GM12878 (cell line): ENCODE data around the gene SCYGR5. TPM values are rescaled to one million over a fixed set of nuclear protein-coding genes. Genes with fewer than 3 reads are reported as not detected.

ENCODE experiments used
- ATAC-seq: fragments of 200-7000 bp; cut with Tn5 transposase; 3 replicates; pipeline ENCODE4 v1.9.1; 2020; ENCODE audit warnings: mild to moderate bottlenecking, moderate library complexity
- BruUV-seq: library from RNA; stranded (reverse); fragments of 400-500 nt; replicated peaks from 2 replicates; lab custom pipeline; 2021; lab: Mats Ljungman, UMichigan
- CTCF ChIA-PET: fragments of 300-600 bp; sonication (Branson Sonifier 250); formaldehyde crosslinking; extraction: SDS; loops from one replicate; lab custom pipeline; 2021; ENCODE audit warnings: inconsistent platforms; lab: Yijun Ruan, JAX
- POLR2A ChIA-PET: fragments of 350-600 bp; formaldehyde crosslinking; extraction: SDS; loops from one replicate; lab custom pipeline; 2021; ENCODE audit warnings: inconsistent platforms; lab: Charles Lee
- RAD21 ChIA-PET: fragments of 300-600 bp; sonication (Branson Sonifier 250); formaldehyde crosslinking; loops from one replicate; lab custom pipeline; 2023; ENCODE audit warnings: antibody characterized with exemption; ENCODE audit not compliant: unreplicated experiment; lab: Charles Lee
- SMC1A ChIA-PET: fragments of 300-600 bp; sonication (Branson Sonifier 250); formaldehyde crosslinking; loops from one replicate; lab custom pipeline; 2023; ENCODE audit not compliant: unreplicated experiment, uncharacterized antibody; lab: Charles Lee
- DNase-seq: peaks from one replicate; pipeline ENCODE4 v3.0.0-alpha.2; 2011; ENCODE audit warnings: low read depth, low spot score
- FAIRE-seq: peaks from 3 replicates; lab custom pipeline; 2011; peaks lifted over from hg19 to GRCh38; lab: Jason Lieb, UNC
- H2AFZ ChIP-seq: 2 replicates; pipeline ENCODE4 v1.6.0; 2011; ENCODE audit warnings: low read depth, low read length, control low read depth; ENCODE audit not compliant: control insufficient read depth
- H3K27ac ChIP-seq: 2 replicates; pipeline ENCODE4 v1.5.1; 2011; ENCODE audit warnings: control low read depth; ENCODE audit not compliant: control insufficient read depth, insufficient read depth
- H3K27me3 ChIP-seq, 2 experiments: replicated peaks in 1 of 2; 2 replicates each; pipeline versions ENCODE4 v1.6.0 to v1.6.1; 2011; ENCODE audit warnings: low read length in 1 of 2; ENCODE audit not compliant: control insufficient read depth in 2 of 2, insufficient read depth in 2 of 2
- H3K36me3 ChIP-seq, 2 experiments: 2 replicates each; pipeline ENCODE4 v1.5.1; 2011; ENCODE audit warnings: low read length in 1 of 2; ENCODE audit not compliant: control insufficient read depth in 2 of 2, insufficient read depth in 2 of 2
- H3K4me1 ChIP-seq: 2 replicates; pipeline ENCODE4 v1.6.1; 2011; ENCODE audit warnings: mild to moderate bottlenecking, low read length, moderate library complexity, mixed read lengths; ENCODE audit not compliant: control insufficient read depth, insufficient read depth
- H3K4me2 ChIP-seq: 2 replicates; pipeline ENCODE4 v1.6.0; 2011; ENCODE audit warnings: control low read depth; ENCODE audit not compliant: control insufficient read depth, insufficient read depth
- H3K4me3 ChIP-seq: fragments of 200-600 bp; sonication (generic); 2 replicates; pipeline ENCODE4 v1.5.1; 2016
- H3K79me2 ChIP-seq: 2 replicates; pipeline ENCODE4 v1.6.0; 2011; ENCODE audit warnings: low read length; ENCODE audit not compliant: control insufficient read depth, insufficient read depth
- H3K9ac ChIP-seq: 2 replicates; pipeline ENCODE4 v1.8.0; 2011; ENCODE audit warnings: low read length, control low read depth, mixed read lengths; ENCODE audit not compliant: control insufficient read depth, insufficient read depth
- H3K9me3 ChIP-seq: replicated peaks from 3 replicates; pipeline ENCODE4 v1.5.1; 2011; ENCODE audit warnings: mild to moderate bottlenecking, low read length; ENCODE audit not compliant: control insufficient read depth, insufficient read depth
- H4K20me1 ChIP-seq: 2 replicates; pipeline ENCODE4 v1.6.0; 2011; ENCODE audit not compliant: control insufficient read depth, insufficient read depth
- BACH1 ChIP-seq: fragments of 450-650 bp; IDR thresholded peaks from 2 replicates; pipeline ENCODE4 v1.6.1; 2017; ENCODE audit warnings: mild to moderate bottlenecking, borderline replicate concordance
- BMI1 ChIP-seq: fragments of 450-650 bp; IDR thresholded peaks from 2 replicates; pipeline ENCODE4 v1.6.1; 2016; ENCODE audit warnings: mild to moderate bottlenecking, moderate library complexity, borderline replicate concordance
- CBFB ChIP-seq: IDR thresholded peaks from 2 replicates; pipeline ENCODE4 v1.6.1; 2016; ENCODE audit warnings: antibody characterized with exemption, low read depth
- CBX5 ChIP-seq: sonication (generic); IDR thresholded peaks from 2 replicates; pipeline ENCODE4 v1.6.1; 2016; ENCODE audit warnings: low read depth, moderate library complexity, mild to moderate bottlenecking, inconsistent platforms
- HCFC1 ChIP-seq: fragments of 150-350 bp; IDR thresholded peaks from 2 replicates; pipeline ENCODE4 v1.6.1; 2014; ENCODE audit warnings: low read length
- HDAC6 ChIP-seq: fragments of 200-600 bp; sonication (generic); IDR thresholded peaks from one replicate; pipeline ENCODE4 v1.8.0; 2017; ENCODE audit warnings: antibody characterized with exemption; ENCODE audit not compliant: unreplicated experiment
- IRF4 ChIP-seq: IDR thresholded peaks from 2 replicates; pipeline ENCODE4 v1.6.1; 2011; ENCODE audit warnings: low read depth, low read length
- SKIL ChIP-seq: fragments of 450-650 bp; IDR thresholded peaks from 2 replicates; pipeline ENCODE4 v1.6.1; 2017; ENCODE audit warnings: mild to moderate bottlenecking, low read depth, inconsistent platforms; ENCODE audit not compliant: poor library complexity, severe bottlenecking
- SP1 ChIP-seq: IDR thresholded peaks from one replicate; pipeline ENCODE4 v1.6.1; 2011; ENCODE audit warnings: low read depth, low read length
- SUZ12 ChIP-seq: fragments of 200-600 bp; sonication (generic); IDR thresholded peaks from one replicate; pipeline ENCODE4 v1.6.1; 2018; ENCODE audit warnings: antibody characterized with exemption, mild to moderate bottlenecking; ENCODE audit not compliant: unreplicated experiment
- TBL1XR1 ChIP-seq: IDR thresholded peaks from 2 replicates; pipeline ENCODE4 v1.6.1; 2012; ENCODE audit warnings: low read depth, low read length, improper control_type of control experiment
- ZNF24 ChIP-seq: fragments of 450-650 bp; IDR thresholded peaks from 2 replicates; pipeline ENCODE4 v1.6.1; 2017; ENCODE audit warnings: antibody characterized with exemption, mild to moderate bottlenecking
- WGBS: methylation state at CpG from one replicate; pipeline ENCODE4 v1.1.6; 2016; ENCODE audit warnings: low lambda C conversion rate; ENCODE audit not compliant: insufficient replicate concordance, insufficient coverage; ENCODE audit errors: missing lambda C conversion rate; 5-methylcytosine and 5-hydroxymethylcytosine counted together
- in situ Hi-C: fragments of 300-500 bp; cut with MboI; formaldehyde crosslinking; loops from 9 replicates; pipeline ENCODE4 v1.14.3; 2018; ENCODE audit warnings: mixed read lengths
- intact Hi-C: fragments of 100-400 bp; cut with micrococcal nuclease; formaldehyde crosslinking; loops from one replicate; pipeline ENCODE4 v1.14.2; 2022; ENCODE audit not compliant: unreplicated experiment
- polyA plus RNA-seq, 11 experiments: library from polyadenylated mRNA; depleted of rRNA in 4 of 11; unstranded in 6 of 11; stranded (reverse) in 5 of 11; fragments of >200 nt; fragmentation: Nextera tagmentation in 4 of 11; fragmentation: Illumina TruSeq in 1 of 11; extraction: Ambion mirVana in 4 of 11; extraction: Trizol in 1 of 11; gene quantifications; 1 replicate in 1 of 11; 2 replicates in 10 of 11; pipeline versions ENCODE4 v1.2.1 to v1.2.3, GENCODE V29; 2011 to 2016; ENCODE audit warnings: inconsistent platforms in 2 of 11, missing spikeins in 2 of 11, low read depth in 1 of 11
- total RNA-seq, 4 experiments: library from RNA; depleted of rRNA in 3 of 4; stranded (reverse); fragments of >200 nt in 3 of 4; fragmentation: Illumina TruSeq in 1 of 4; extraction: Trizol in 1 of 4; gene quantifications; 2 replicates each; pipeline versions ENCODE4 v1.2.1 to v1.2.3, GENCODE V29; 2013 to 2021
- TF ChIP-seq, protein P1 (sequence below): fragments of 450-650 bp; IDR thresholded peaks from 2 replicates; pipeline ENCODE4 v1.6.1; 2018; ENCODE audit warnings: mild to moderate bottlenecking, low read depth, moderate library complexity; ENCODE audit not compliant: partially characterized antibody

The SCYGR5 gene
- total and polyA plus RNA-seq, 10 of the 15 experiments (the other 5 are each of a cell fraction or from before 2014, with no cell fraction given), result not detected

DNA sequence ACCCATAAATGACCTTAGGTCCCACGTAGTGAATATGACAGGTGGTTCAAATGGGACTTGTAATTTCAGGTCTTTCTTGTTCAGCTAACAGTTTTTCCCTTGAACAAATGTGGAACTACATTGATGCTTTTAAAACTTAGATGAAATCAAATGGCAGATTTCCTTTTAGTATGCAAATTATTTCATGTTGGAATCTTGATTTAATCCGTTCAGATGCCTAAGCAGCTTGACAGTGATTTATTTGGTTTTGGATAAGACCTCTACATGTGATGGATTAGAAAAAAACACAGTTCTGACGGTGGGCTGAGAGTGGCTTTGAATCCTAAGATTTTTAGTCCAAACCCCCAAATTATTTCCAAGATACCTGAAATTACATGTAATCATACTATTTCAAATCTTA is 32.4 kb upstream of the SCYGR5 start:
- CTCF ChIA-PET, result interaction anchor here (1.0 to 2.7 kb wide), 6 partner anchors 10 to 256 kb away, joined by 3 to 7 read pairs (median 4); no protein-coding TSS in a partner anchor
- intact Hi-C loops, result no loop called here
- H4K20me1 ChIP-seq, result no peaks in the 10 kb centered on the region
- H3K36me3 ChIP-seq, result no peaks in the 10 kb centered on the region
- H3K9me3 ChIP-seq, result no peaks in the 10 kb centered on the region
- SMC1A ChIA-PET, result interaction anchor here (0.6 to 1.1 kb wide), 3 partner anchors 10 to 229 kb away, joined by 3 to 4 read pairs (median 3); no protein-coding TSS in a partner anchor
- ATAC-seq, result no peak
- peaks cover 0 to 1% of the 10 kb centered on the region in 2 experiments; a peak in 1 of 4 replicates for H3K27me3 ChIP-seq
- H3K4me3 ChIP-seq, result no peak overlapping the region
- RAD21 ChIA-PET, result no interaction called here
- TF ChIP-seq SKIL (no peak), BMI1 (no peak), HDAC6 (no peak), HCFC1 (no peak), IRF4 (no peak), ZNF24 (no peak), SUZ12 (no peak), CBFB (no peak), BACH1 (no peak), SP1 (no peak), CBX5 (no peak), TBL1XR1 (no peak)
- TF ChIP-seq, protein P1, sequence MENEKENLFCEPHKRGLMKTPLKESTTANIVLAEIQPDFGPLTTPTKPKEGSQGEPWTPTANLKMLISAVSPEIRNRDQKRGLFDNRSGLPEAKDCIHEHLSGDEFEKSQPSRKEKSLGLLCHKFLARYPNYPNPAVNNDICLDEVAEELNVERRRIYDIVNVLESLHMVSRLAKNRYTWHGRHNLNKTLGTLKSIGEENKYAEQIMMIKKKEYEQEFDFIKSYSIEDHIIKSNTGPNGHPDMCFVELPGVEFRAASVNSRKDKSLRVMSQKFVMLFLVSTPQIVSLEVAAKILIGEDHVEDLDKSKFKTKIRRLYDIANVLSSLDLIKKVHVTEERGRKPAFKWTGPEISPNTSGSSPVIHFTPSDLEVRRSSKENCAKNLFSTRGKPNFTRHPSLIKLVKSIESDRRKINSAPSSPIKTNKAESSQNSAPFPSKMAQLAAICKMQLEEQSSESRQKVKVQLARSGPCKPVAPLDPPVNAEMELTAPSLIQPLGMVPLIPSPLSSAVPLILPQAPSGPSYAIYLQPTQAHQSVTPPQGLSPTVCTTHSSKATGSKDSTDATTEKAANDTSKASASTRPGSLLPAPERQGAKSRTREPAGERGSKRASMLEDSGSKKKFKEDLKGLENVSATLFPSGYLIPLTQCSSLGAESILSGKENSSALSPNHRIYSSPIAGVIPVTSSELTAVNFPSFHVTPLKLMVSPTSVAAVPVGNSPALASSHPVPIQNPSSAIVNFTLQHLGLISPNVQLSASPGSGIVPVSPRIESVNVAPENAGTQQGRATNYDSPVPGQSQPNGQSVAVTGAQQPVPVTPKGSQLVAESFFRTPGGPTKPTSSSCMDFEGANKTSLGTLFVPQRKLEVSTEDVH, result no peak
- in situ Hi-C loops, result no loop called here
- H3K27ac ChIP-seq, result no peak overlapping the region
- no peaks in the 10 kb centered on the region for H3K4me1 ChIP-seq
- 34% methylated on average over 3 of the region's 3 CpGs for WGBS
- no peak overlapping the region for H2AFZ ChIP-seq
- DNase-seq, result no peak
- no peak overlapping the region for H3K4me2 ChIP-seq
- BruUV-seq, result no TSS peak
- no peaks in the 10 kb centered on the region for H3K79me2 ChIP-seq
- POLR2A ChIA-PET, result no interaction called here
- FAIRE-seq, result no peak
- H3K9ac ChIP-seq, result no peak overlapping the region
